Suprapubic skin (tissue), 4 donors: Measurements from ENCODE around the gene LEP. TPM values are rescaled to one million over a fixed set of nuclear protein-coding genes. Genes with fewer than 3 reads are reported as not detected.

Experiments used
- DNase-seq, 2 donors: peaks; one replicate each; pipeline ENCODE4 v3.0.0-alpha.2; 2019; ENCODE audit warnings: low spot score in 2 of 2
- H3K27ac ChIP-seq: fragments of 200-600 bp; sonication (generic); one replicate; pipeline ENCODE4 v1.5.1; 2019
- H3K27me3 ChIP-seq: fragments of 200-600 bp; sonication (generic); one replicate; pipeline ENCODE4 v1.5.1; 2019
- H3K36me3 ChIP-seq: fragments of 200-600 bp; sonication (generic); one replicate; pipeline ENCODE4 v1.5.1; 2019
- H3K4me1 ChIP-seq: fragments of 200-600 bp; sonication (generic); one replicate; pipeline ENCODE4 v1.5.1; 2019
- H3K4me3 ChIP-seq: fragments of 200-600 bp; sonication (generic); one replicate; pipeline ENCODE4 v1.5.1; 2019; ENCODE audit warnings: mild to moderate bottlenecking
- H3K9me3 ChIP-seq: fragments of 200-600 bp; sonication (generic); one replicate; pipeline ENCODE4 v1.5.1; 2019
- CTCF ChIP-seq, 2 donors: fragments of 200-600 bp in 1 of 2; fragments of 450-650 bp in 1 of 2; sonication (generic) in 1 of 2; IDR thresholded peaks; one replicate each; pipeline ENCODE4 v1.5.1; 2016 to 2019; ENCODE audit warnings: antibody characterized with exemption in 2 of 2, mild to moderate bottlenecking in 1 of 2, moderate library complexity in 1 of 2
- EP300 ChIP-seq: sonication (generic); formaldehyde crosslinking; IDR thresholded peaks from one replicate; pipeline ENCODE4 v1.6.1; 2017; ENCODE audit warnings: antibody characterized with exemption
- POLR2A ChIP-seq, 2 donors: fragments of 450-650 bp; IDR thresholded peaks; one replicate each; pipeline ENCODE4 v1.6.1; 2017; ENCODE audit warnings: antibody characterized with exemption in 2 of 2, mild to moderate bottlenecking in 2 of 2, moderate library complexity in 2 of 2
- POLR2AphosphoS5 ChIP-seq, 3 donors: sonication (generic); formaldehyde crosslinking; IDR thresholded peaks; one replicate each; pipeline ENCODE4 v1.6.1; 2017; ENCODE audit warnings: antibody characterized with exemption in 3 of 3
- WGBS: methylation state at CpG from one replicate; pipeline ENCODE4 v1.1.5; 2018; 5-methylcytosine and 5-hydroxymethylcytosine counted together
- total RNA-seq, 4 donors: library from RNA; depleted of rRNA; stranded (reverse); fragments of >200 nt; gene quantifications; one replicate each; pipeline ENCODE4 v1.1.0, GENCODE V29; 2016

Gene LEP
- total RNA-seq, 4 donors from 2014 or later: 0.76 to 11.8 (median 4.8) TPM

- Histone ChIP-seq H3K27ac (no peak overlapping the region), H3K27me3 (peaks cover 25% of the 10 kb centered on the region), H3K4me3 (no peak overlapping the region), H3K4me1 (no peaks in the 10 kb centered on the region), H3K36me3 (no peaks in the 10 kb centered on the region), H3K9me3 (no peaks in the 10 kb centered on the region)
- no peak for TF ChIP-seq EP300
- TF ChIP-seq POLR2AphosphoS5 (IDR thresholded peaks at IDR 0.05): no peak
- no peak for TF ChIP-seq CTCF (IDR thresholded peaks at IDR 0.05)
- no peak for TF ChIP-seq POLR2A (IDR thresholded peaks at IDR 0.05)
- WGBS: 82% methylated on average over 19 of the region's 19 CpGs
- DNase-seq: no peak
Measured at GRCh38 chr7:128210590-128211570, 30.2 kb upstream of the LEP start.

- no peaks in the 10 kb centered on the region for H3K36me3 ChIP-seq
- no peaks in the 10 kb centered on the region for H3K9me3 ChIP-seq
- H3K4me1 ChIP-seq: no peaks in the 10 kb centered on the region
- H3K4me3 ChIP-seq: no peak overlapping the region
- 51% methylated on average over 4 of the region's 4 CpGs for WGBS
- DNase-seq: no peak
- peaks cover 23% of the 10 kb centered on the region for H3K27me3 ChIP-seq
- no peak overlapping the region for H3K27ac ChIP-seq
- TF ChIP-seq EP300: no peak
- TF ChIP-seq POLR2A (IDR thresholded peaks at IDR 0.05): no peak
- no peak for TF ChIP-seq POLR2AphosphoS5 (IDR thresholded peaks at IDR 0.05)
- no peak for TF ChIP-seq CTCF (IDR thresholded peaks at IDR 0.05)
Measured at GRCh38 chr7:128211626-128212025, 29.5 kb upstream of the LEP start.

- TF ChIP-seq EP300: no peak
- no peak for TF ChIP-seq CTCF (IDR thresholded peaks at IDR 0.05)
- TF ChIP-seq POLR2AphosphoS5 (IDR thresholded peaks at IDR 0.05): no peak
- TF ChIP-seq POLR2A (IDR thresholded peaks at IDR 0.05): no peak
Measured at GRCh38 chr7:128214463-128214862, 26.6 kb upstream of the LEP start.

GRCh38 chr7:128215281-128215680 lies 25.8 kb upstream of the LEP start:
- 53% methylated on average over 3 of the region's 3 CpGs for WGBS
- no peak for TF ChIP-seq CTCF (IDR thresholded peaks at IDR 0.05)
- TF ChIP-seq POLR2AphosphoS5 (IDR thresholded peaks at IDR 0.05): no peak
- TF ChIP-seq POLR2A (IDR thresholded peaks at IDR 0.05): no peak
- no peak for TF ChIP-seq EP300
- Histone ChIP-seq H3K4me3 (no peak overlapping the region), H3K36me3 (no peaks in the 10 kb centered on the region), H3K27me3 (peaks cover 14% of the 10 kb centered on the region), H3K27ac (no peak overlapping the region), H3K9me3 (no peaks in the 10 kb centered on the region), H3K4me1 (no peaks in the 10 kb centered on the region)
- no peak for DNase-seq

More at GRCh38 chr7:128214463-128214862, 26.6 kb upstream of the LEP start:
- Histone ChIP-seq H3K36me3 (no peaks in the 10 kb centered on the region), H3K4me3 (no peak overlapping the region), H3K27ac (no peak overlapping the region), H3K27me3 (peaks cover 14% of the 10 kb centered on the region), H3K4me1 (no peaks in the 10 kb centered on the region), H3K9me3 (no peaks in the 10 kb centered on the region)
- WGBS: 100% methylated on average over 1 of the region's 1 CpG
- DNase-seq: no peak

- no peak overlapping the region for H3K4me3 ChIP-seq
- TF ChIP-seq CTCF (IDR thresholded peaks at IDR 0.05) (no peak), POLR2A (IDR thresholded peaks at IDR 0.05) (no peak), EP300 (no peak), POLR2AphosphoS5 (IDR thresholded peaks at IDR 0.05) (no peak)
- 71% methylated on average over 1 of the region's 1 CpG for WGBS
Measured at GRCh38 chr7:128215739-128216138, 25.3 kb upstream of the LEP start.

More at GRCh38 chr7:128215739-128216138, 25.3 kb upstream of the LEP start:
- H3K36me3 ChIP-seq: no peaks in the 10 kb centered on the region
- DNase-seq: no peak
- no peaks in the 10 kb centered on the region for H3K9me3 ChIP-seq
- H3K27me3 ChIP-seq: peaks cover 14% of the 10 kb centered on the region
- H3K27ac ChIP-seq: no peak overlapping the region
- H3K4me1 ChIP-seq: no peaks in the 10 kb centered on the region
